ENCODE measurements around the gene KCTD15.

KCTD15 gene

DNA sequence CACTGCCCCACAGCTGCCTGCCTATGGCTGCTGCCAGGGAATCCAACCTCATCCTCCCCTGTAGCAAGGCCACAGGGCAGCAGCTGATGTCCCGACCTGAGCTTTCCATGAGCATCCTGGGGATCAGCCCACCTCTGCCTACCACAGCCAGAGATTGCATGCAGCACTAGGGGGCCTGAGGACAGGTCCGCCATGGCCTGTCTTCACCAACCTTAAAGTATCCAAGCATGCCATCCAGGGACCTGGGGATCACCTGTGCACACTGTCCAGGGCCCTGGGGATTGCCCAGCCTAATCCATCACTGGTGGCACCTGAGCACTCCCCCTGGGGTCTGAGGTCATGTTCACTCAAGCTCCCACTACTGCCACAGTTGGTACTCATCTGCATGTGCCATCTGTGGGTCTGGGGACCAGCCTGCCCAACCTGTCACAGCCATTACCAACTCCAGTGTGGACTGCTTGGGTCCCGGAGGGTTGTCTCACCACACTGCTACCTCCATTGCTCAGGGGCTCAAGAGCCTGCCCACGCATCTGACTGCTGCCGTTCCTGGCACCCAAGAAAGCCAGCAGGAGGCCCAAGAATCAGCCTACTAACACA is 53.0 kb downstream of the KCTD15 start:
- DNase-seq (ENCODE audit: low read depth in 2 of 2), result no peak

DNA sequence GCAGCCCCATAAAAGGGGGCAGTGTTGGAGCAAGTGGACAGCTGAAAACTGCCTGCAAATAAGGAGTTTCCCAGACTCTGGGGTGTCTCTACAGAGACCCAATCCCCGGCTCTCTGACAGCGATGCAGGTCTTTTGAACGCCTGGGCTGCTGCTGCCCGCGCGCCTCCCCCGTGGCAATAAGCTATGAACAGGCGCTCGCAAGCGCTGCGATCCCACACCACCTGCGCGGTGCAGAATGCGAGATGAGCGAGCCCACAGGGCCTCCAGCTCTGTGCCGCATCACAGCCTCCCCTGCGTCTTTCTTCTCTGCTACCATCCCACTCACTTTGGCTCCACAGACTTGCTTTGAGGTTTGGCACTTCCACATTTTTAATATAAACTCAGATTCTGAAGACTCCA is 62.3 kb downstream of the KCTD15 start:
- DNase-seq (ENCODE audit: low read depth in 2 of 2), result no peak

DNA sequence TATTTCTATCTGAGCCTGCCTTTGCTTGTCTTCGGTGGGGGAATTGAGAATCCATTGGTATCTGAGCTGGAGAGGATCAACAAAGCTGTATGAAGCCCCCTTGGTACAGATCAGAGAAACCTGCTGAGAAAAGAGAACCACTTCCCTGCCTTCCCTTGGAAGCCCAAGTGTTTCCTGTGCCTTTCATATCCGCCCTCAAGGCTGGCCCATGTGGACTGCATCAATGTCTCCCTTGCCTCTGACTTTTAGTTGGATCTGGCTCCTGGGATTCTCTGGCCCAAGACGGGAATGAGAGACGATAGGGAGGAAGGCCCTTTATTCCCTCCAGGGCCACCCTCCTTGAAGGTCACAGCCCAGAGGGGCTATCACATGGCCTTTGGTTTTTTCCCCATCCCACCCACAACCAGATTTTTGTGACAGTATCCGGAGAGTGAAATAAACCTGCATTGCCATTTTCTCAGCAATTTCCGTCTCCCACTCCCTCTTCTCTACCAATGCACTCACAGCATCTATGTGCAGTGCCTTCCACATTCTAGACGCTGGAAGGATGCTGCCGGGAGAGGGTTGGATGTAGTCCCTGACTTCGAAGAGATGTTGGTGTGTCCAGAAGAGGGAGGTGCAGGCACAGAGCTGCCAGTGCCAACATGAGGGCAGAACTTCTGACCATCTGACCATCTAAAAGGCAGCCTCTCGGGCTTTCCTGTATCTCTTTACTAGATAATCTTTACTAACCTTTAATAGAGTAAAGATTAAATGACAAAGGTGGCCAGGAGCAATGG is 63.8 kb downstream of the KCTD15 start:
- no peak for DNase-seq (ENCODE audit: low read depth in 2 of 2)

DNA sequence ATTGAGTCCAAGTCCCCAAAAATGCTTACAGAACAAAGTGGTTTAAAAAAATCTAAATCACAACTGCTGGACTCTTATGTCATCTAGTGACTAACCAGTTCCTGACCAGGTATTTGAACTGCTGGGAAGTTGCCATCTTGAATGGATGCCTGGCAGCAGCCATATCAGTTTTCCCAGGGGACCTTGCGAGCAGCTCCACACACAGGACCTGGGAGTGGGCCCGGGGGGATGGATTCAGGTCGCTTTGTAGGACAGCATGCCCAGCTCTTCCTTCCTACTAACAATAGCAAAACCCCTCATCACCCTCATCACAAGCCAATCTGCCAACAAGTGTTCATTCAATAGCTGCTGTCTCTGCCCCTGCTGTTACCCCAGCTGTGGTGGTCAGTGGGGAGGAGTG is 65.3 kb downstream of the KCTD15 start:
- no peak for DNase-seq (ENCODE audit: low read depth in 2 of 2)

DNA sequence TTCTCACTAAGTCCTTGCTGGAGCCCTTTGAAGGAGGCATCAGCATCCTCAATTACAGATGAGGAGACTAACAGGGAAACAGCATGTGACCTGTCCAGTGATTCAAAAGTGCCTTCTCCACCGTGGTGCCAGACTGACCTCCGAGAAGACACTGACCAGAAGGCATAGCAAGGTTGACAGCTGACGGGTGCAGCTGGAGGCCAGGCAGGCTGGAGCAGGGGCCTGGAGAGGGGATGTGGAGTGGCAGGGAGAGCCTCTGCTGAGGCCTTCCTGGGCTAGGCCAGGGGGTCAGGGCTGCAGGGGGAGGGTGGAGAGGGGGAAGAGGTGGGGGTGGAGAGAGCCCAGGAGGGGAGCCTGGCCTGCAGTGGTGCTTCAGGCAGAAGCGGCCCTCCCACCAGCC is 66.3 kb downstream of the KCTD15 start:
- no peak for DNase-seq (ENCODE audit: low read depth in 2 of 2)

DNA sequence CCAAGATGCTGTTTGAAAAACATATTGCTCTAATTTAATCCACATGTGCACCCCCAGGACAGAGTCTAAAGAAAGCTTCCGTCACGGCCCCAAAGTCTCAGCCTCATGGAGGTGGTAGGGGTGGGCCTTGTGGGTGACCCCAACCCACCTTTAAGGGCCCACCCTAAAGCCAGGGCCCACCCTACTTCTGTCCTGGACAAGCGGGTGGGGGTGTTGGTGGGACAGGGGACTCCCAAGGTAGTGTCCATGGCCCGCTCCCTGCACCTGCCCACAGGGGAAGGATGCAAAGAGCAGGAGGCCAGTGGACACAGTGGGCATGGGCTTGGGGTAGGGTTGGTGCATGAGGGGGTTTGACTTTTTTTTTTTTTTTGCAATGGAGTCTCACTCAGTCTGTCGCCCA is 66.8 kb downstream of the KCTD15 start:
- DNase-seq (ENCODE audit: low read depth in 2 of 2), result no peak

DNA sequence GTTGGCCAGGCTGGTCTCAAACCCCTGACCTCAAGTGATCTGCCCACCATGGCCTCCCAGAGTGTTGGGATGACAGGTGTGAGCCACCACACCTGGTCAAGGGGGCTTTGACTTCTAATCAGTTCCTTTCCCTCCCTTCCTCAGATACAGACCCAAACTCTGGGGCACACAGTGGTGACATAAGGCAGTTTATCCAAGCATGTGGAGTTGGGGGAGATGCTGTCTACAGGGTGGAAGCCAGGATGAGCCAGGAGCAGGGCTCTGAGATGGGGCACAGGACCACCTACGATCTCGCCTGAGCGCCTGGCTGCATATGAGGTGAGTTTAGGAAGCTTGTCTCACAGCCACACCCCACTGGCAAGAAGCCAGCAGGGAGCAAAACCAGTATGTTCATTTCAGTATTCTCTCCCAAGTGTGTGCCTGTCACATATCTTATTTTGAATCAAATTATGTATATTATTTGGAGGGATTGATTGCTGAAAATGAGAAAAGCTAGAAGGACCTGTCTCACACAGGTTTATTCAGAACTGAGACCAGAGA is 67.7 kb downstream of the KCTD15 start:
- DNase-seq (ENCODE audit: low read depth in 2 of 2), result no peak

DNA sequence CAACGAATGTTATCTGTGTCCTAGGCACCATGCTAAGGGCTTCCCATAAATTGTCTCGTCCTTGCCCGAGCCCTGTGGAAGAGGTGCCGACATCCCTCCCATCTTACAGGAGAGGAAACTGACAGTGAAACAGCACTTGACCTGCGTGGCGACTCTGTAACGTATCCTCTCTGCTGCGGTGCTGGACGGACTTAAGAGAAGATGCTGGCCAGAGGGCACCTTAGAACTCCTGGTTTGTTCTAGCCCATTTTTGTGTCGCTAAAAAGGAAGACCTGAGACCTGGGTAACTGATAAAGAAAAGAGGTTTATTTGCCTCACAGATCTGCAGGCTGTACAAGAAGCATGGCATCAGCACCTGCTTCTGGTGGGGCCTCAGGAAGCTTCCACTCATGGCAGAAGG is 68.6 kb downstream of the KCTD15 start:
- no peak for DNase-seq (ENCODE audit: low read depth in 2 of 2)
